ENCODE data around the gene S100Z. TPM values are rescaled to one million over a fixed set of nuclear protein-coding genes. Genes with fewer than 3 reads are reported as not detected.

S100Z gene
- not detected in 2 replicates for polyA plus RNA-seq (2011; rRNA removed)
- not detected in 2 replicates for polyA plus RNA-seq (2012; cell fraction: cytosol; rRNA removed)
- not detected in 2 replicates for polyA plus RNA-seq (2012; cell fraction: nucleus; rRNA removed)
- polyA plus RNA-seq (2017; fragmentation: RNase III; extraction: RNeasy Plus Mini Kit Qiagen cat#74134 plus additional on column Dnase treatment): not detected in 3 replicates
- not detected in 2 replicates for polyA minus RNA-seq (2011; rRNA and poly(A)+ RNA removed)

DNA sequence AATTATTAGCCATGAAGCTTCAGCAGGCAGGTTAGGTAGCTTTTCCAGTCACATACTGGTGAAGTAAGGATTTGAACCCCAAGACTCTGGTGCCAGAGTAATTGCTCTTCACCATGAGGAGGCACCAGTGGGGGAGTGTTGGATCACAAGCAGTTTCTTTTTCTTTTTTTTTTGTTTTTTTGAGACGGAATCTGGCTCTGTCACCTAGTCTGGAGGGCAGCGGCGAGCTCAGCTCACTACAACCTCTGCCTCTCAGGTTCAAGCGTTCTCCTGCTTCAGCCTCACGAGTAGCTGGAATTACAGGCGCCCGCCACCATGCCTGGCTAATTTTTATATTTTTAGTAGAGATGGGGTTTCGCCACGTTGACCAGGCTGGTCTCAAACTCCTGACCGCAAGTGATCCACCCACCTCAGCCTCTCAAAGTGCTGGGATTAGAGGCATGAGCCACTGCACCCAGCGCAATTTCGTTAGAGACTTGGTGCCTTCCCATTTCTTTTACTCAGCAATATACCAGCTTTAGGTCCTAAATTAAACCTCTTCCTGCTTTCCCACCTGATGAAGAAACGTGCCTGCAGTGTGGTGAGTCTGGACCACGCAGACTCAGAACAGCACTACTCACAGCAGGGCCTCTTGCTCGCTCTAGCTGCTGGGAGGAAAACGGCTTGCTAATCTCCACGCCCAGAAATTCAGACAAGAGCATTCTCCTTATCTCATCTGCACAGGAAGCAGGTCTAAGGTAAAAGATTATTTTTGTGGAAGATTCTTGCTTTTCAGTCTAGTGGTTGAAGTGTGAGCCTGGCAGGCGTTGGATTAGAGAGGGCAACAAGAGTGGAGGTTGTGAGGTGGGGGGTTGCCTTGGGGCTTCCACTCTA, at the start of gene S100Z:
Gene S100Z, plus strand, starts transcription at position 596 of the 873 bp plus-strand sequence. CDS start 25,346 bp downstream, outside the sequence.
- peak within 1 kb of the TSS in 1 of 2 experiments; percentile 35; a peak in 2 of 6 replicates for H3K27ac ChIP-seq
- 84% methylated on average over 18 of the region's 18 CpGs for WGBS (ENCODE audit: missing lambda C conversion rate)
- ChIA-PET POLR2A (no interaction called here), CTCF (interaction anchor here (0.7 to 1.5 kb wide), 4 partner anchors 9 to 166 kb away, joined by 3 to 4 read pairs (median 3); partner anchors contain the start of gene F2RL1)
- no peak for ATAC-seq
- DNase-seq (ENCODE audit: low read depth in 1 of 2, low spot score in 1 of 2): no peak
- H3K4me3 ChIP-seq: no peak within 1 kb of the TSS
- TF ChIP-seq CEBPB (IDR thresholded peaks at IDR 0.05) (no peak), ZSCAN20 (CRISPR knock-in tag; IDR thresholded peaks at IDR 0.05) (no peak), ZNF302 (CRISPR knock-in tag; IDR thresholded peaks at IDR 0.05) (no peak), ELK1 (IDR thresholded peaks at IDR 0.05; ENCODE audit: low read depth, low read length) (no peak)
- no peaks in the 10 kb centered on the region for H3K4me1 ChIP-seq
- H3K4me2 ChIP-seq: no peak within 1 kb of the TSS
- no peaks in the 10 kb centered on the region for H3K9me3 ChIP-seq
- no peak for FAIRE-seq

DNA sequence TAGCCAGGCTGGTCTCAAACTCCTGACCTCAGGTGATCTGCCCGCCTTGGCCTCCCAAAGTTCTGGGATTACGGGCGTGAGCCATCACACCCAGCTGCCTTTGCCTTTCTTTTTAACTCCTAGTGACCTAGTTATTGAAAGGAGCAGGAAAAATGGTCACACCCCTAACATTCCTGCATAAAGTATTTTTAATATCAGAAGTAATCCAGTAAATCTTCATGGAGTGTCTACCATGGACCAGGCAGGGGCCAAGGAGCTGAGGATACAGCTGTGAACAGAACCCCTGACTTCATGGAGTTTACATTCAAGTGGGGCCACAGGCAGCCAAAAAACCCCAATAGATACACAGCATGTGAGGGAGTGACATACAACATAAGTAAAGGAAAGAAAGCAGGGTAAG, 49.2 kb upstream of the S100Z start:
- Histone ChIP-seq H3K4me1 (peaks cover 60% of the 10 kb centered on the region), H3K4me2 (peak overlapping the region; percentile 43), H3K9me3 (no peaks in the 10 kb centered on the region), H3K4me3 (no peak overlapping the region), H3K27ac (peak overlapping the region; percentile 90 to 98)
- ChIA-PET POLR2A (interaction anchor here (0.8 to 3.4 kb wide), 5 partner anchors 9 to 37 kb away, joined by 3 to 27 read pairs (median 3); partner anchors contain the start of gene F2RL1), CTCF (interaction anchor here (1.1 to 3.6 kb wide), 4 partner anchors 9 to 692 kb away, joined by 3 to 18 read pairs (median 8); no protein-coding TSS in a partner anchor)
- ATAC-seq (no peak), FAIRE-seq (no peak), DNase-seq (ENCODE audit: low read depth in 1 of 2, low spot score in 1 of 2) (no peak)
- TF ChIP-seq ZNF302 (CRISPR knock-in tag; IDR thresholded peaks at IDR 0.05) (no peak), RARB (CRISPR knock-in tag; IDR thresholded peaks at IDR 0.05) (no peak), RNF2 (IDR thresholded peaks at IDR 0.05; ENCODE audit: borderline replicate concordance, low read depth) (no peak), CEBPB (IDR thresholded peaks at IDR 0.05) (no peak), EHMT2 (IDR thresholded peaks at IDR 0.05; ENCODE audit: low read depth) (no peak), KDM1A (IDR thresholded peaks at IDR 0.05; ENCODE audit: low read depth) (no peak), FOSL2 (IDR thresholded peaks at IDR 0.05) (no peak), FOSL2 (CRISPR knock-in tag; IDR thresholded peaks at IDR 0.05) (no peak), POLR2AphosphoS2 (conservative IDR thresholded peaks at IDR 0.05; ENCODE audit: low read length) (no peak)
- TF ChIP-seq, protein P1, sequence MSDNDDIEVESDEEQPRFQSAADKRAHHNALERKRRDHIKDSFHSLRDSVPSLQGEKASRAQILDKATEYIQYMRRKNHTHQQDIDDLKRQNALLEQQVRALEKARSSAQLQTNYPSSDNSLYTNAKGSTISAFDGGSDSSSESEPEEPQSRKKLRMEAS (IDR thresholded peaks at IDR 0.05): no peak
- WGBS (ENCODE audit: missing lambda C conversion rate): 98% methylated on average over 3 of the region's 3 CpGs

GRCh38 chr5:76801159-76801802, 48.5 kb upstream of the S100Z start:
- peaks cover 62% of the 10 kb centered on the region for H3K4me1 ChIP-seq
- no peak for FAIRE-seq
- ChIA-PET POLR2A (interaction anchor here (0.8 to 3.4 kb wide), 5 partner anchors 10 to 36 kb away, joined by 3 to 27 read pairs (median 3); partner anchors contain the start of gene F2RL1), CTCF (interaction anchor here (0.5 to 3.6 kb wide), 6 partner anchors 10 to 534 kb away, joined by 3 to 18 read pairs (median 4); no protein-coding TSS in a partner anchor)
- peak overlapping the region; percentile 90 to 98 for H3K27ac ChIP-seq
- WGBS (ENCODE audit: missing lambda C conversion rate): 6% methylated on average over 4 of the region's 4 CpGs
- ATAC-seq: peak in 1 of 2 experiments; percentile 35; a peak in 3 of 6 replicates
- peak in 1 of 2 experiments; percentile 89 for DNase-seq (ENCODE audit: low read depth in 1 of 2, low spot score in 1 of 2)
- H3K9me3 ChIP-seq: no peaks in the 10 kb centered on the region
- no peak overlapping the region for H3K4me3 ChIP-seq
- H3K4me2 ChIP-seq: peak overlapping the region; percentile 43
- TF ChIP-seq ZSCAN20 (CRISPR knock-in tag; IDR thresholded peaks at IDR 0.05) (0 out of 2 replicates have a peak, but pooled peaks have one; percentile 11), USF2 (IDR thresholded peaks at IDR 0.05) (no peak), FOXS1 (CRISPR knock-in tag; IDR thresholded peaks at IDR 0.05) (0 out of 2 replicates have a peak, but pooled peaks have one; percentile 8), JUNB (IDR thresholded peaks at IDR 0.05) (peak; percentile 65), RCOR1 (IDR thresholded peaks at IDR 0.05; ENCODE audit: low read depth, low read length) (no peak), FOSB (CRISPR knock-in tag; IDR thresholded peaks at IDR 0.05) (no peak), HEYL (CRISPR knock-in tag; IDR thresholded peaks at IDR 0.05) (0 out of 2 replicates have a peak, but pooled peaks have one; percentile 16)
- TF ChIP-seq, protein P2, sequence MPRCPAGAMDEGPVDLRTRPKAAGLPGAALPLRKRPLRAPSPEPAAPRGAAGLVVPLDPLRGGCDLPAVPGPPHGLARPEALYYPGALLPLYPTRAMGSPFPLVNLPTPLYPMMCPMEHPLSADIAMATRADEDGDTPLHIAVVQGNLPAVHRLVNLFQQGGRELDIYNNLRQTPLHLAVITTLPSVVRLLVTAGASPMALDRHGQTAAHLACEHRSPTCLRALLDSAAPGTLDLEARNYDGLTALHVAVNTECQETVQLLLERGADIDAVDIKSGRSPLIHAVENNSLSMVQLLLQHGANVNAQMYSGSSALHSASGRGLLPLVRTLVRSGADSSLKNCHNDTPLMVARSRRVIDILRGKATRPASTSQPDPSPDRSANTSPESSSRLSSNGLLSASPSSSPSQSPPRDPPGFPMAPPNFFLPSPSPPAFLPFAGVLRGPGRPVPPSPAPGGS (IDR thresholded peaks at IDR 0.05): no peak
- TF ChIP-seq, protein P3, sequence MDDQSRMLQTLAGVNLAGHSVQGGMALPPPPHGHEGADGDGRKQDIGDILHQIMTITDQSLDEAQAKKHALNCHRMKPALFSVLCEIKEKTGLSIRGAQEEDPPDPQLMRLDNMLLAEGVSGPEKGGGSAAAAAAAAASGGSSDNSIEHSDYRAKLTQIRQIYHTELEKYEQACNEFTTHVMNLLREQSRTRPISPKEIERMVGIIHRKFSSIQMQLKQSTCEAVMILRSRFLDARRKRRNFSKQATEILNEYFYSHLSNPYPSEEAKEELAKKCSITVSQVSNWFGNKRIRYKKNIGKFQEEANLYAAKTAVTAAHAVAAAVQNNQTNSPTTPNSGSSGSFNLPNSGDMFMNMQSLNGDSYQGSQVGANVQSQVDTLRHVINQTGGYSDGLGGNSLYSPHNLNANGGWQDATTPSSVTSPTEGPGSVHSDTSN (IDR thresholded peaks at IDR 0.05): no peak
- TF ChIP-seq, protein P4, sequence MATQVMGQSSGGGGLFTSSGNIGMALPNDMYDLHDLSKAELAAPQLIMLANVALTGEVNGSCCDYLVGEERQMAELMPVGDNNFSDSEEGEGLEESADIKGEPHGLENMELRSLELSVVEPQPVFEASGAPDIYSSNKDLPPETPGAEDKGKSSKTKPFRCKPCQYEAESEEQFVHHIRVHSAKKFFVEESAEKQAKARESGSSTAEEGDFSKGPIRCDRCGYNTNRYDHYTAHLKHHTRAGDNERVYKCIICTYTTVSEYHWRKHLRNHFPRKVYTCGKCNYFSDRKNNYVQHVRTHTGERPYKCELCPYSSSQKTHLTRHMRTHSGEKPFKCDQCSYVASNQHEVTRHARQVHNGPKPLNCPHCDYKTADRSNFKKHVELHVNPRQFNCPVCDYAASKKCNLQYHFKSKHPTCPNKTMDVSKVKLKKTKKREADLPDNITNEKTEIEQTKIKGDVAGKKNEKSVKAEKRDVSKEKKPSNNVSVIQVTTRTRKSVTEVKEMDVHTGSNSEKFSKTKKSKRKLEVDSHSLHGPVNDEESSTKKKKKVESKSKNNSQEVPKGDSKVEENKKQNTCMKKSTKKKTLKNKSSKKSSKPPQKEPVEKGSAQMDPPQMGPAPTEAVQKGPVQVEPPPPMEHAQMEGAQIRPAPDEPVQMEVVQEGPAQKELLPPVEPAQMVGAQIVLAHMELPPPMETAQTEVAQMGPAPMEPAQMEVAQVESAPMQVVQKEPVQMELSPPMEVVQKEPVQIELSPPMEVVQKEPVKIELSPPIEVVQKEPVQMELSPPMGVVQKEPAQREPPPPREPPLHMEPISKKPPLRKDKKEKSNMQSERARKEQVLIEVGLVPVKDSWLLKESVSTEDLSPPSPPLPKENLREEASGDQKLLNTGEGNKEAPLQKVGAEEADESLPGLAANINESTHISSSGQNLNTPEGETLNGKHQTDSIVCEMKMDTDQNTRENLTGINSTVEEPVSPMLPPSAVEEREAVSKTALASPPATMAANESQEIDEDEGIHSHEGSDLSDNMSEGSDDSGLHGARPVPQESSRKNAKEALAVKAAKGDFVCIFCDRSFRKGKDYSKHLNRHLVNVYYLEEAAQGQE (IDR thresholded peaks at IDR 0.05): no peak

Data from A549 (cell line).